Measurements from ENCODE around the gene PTGER2. TPM values are rescaled to one million over a fixed set of nuclear protein-coding genes. Genes with fewer than 3 reads are reported as not detected.

PTGER2 gene
- total RNA-seq, 1 experiment from 2014 or later = not detected

DNA sequence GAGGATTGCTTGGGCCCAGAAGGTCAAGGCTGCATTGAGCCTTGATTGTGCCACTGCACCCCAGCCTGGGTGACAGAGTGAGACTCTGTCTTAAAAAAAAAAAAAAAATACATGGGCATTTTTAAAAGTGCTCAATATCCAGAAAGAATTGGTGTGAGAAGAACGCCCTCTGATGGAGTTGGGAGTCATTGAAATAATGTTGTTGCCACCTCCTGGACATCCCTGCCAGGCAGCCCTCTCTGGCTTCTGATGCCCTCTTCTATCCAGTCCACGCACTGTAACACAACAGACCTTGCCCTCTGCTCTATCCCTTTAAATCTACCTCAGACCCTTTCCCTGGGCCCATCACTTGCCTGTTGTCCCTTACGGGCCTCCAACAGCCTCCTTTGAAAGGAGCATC lies 41.7 kb upstream of the PTGER2 start:
- Histone ChIP-seq H3K4me1 (ENCODE audit: insufficient read depth, low read length, poor library complexity, severe bottlenecking) (no peaks in the 10 kb centered on the region), H3K36me3 (ENCODE audit: insufficient read depth, low read length, poor library complexity, severe bottlenecking) (no peaks in the 10 kb centered on the region), H3K27me3 (replicated peaks; ENCODE audit: insufficient read depth, low read depth, low read length, poor library complexity) (peaks cover 76% of the 10 kb centered on the region), H3K4me3 (ENCODE audit: low read depth, low read length, poor library complexity, severe bottlenecking) (no peak overlapping the region), H3K9me3 (ENCODE audit: low read depth, low read length, poor library complexity, severe bottlenecking) (no peaks in the 10 kb centered on the region), H3K27ac (ENCODE audit: low read depth, low read length, poor library complexity, severe bottlenecking) (no peak overlapping the region)
- no TSS peak for BruUV-seq (replicated peaks)
- peak; percentile 50 for DNase-seq (ENCODE audit: low spot score)
- POLR2A ChIA-PET (ENCODE audit: low non-redundant PET) = no interaction called here
- CTCF ChIA-PET = no interaction called here
- TF ChIP-seq, protein P1, sequence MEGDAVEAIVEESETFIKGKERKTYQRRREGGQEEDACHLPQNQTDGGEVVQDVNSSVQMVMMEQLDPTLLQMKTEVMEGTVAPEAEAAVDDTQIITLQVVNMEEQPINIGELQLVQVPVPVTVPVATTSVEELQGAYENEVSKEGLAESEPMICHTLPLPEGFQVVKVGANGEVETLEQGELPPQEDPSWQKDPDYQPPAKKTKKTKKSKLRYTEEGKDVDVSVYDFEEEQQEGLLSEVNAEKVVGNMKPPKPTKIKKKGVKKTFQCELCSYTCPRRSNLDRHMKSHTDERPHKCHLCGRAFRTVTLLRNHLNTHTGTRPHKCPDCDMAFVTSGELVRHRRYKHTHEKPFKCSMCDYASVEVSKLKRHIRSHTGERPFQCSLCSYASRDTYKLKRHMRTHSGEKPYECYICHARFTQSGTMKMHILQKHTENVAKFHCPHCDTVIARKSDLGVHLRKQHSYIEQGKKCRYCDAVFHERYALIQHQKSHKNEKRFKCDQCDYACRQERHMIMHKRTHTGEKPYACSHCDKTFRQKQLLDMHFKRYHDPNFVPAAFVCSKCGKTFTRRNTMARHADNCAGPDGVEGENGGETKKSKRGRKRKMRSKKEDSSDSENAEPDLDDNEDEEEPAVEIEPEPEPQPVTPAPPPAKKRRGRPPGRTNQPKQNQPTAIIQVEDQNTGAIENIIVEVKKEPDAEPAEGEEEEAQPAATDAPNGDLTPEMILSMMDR (conservative IDR thresholded peaks at IDR 0.05; ENCODE audit: low read depth, low read length) = peak; percentile 46; the same call in 1 of the 2 replicates
- no peak for TF ChIP-seq EZH2 (IDR thresholded peaks at IDR 0.05; ENCODE audit: borderline replicate concordance, low read depth, low read length, poor library complexity, severe bottlenecking)
- intact Hi-C loops (cut with micrococcal nuclease; ENCODE audit: unreplicated experiment) = loop anchor here (10.0 kb wide), 1 partner anchor 278 kb away; no protein-coding TSS in a partner anchor

DNA sequence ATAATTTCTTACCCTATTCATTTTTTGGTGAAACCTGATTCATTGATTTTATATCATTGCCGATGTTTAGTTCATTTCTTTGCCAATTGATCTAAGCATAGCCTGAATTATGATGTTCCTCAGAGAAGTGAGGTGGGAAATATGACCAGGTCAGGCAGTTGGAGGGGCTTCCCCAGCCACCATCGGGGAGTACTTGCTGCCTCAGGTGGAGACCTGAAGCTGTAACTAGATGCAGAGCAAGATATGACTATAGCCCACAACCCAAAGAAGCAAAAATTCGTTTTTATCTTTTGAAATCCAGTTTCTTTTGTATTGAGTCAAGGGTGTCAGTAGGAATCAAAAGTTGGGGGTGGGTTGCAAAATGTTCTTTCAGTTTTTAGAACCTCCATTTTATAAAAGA lies 38.7 kb upstream of the PTGER2 start:
- no TSS peak for BruUV-seq (replicated peaks)
- intact Hi-C loops (cut with micrococcal nuclease; ENCODE audit: unreplicated experiment) = loop anchor here (10.0 kb wide), 1 partner anchor 281 kb away; no protein-coding TSS in a partner anchor
- CTCF ChIA-PET = no interaction called here
- Histone ChIP-seq H3K4me1 (ENCODE audit: insufficient read depth, low read length, poor library complexity, severe bottlenecking) (no peaks in the 10 kb centered on the region), H3K4me3 (ENCODE audit: low read depth, low read length, poor library complexity, severe bottlenecking) (no peak overlapping the region), H3K36me3 (ENCODE audit: insufficient read depth, low read length, poor library complexity, severe bottlenecking) (no peaks in the 10 kb centered on the region), H3K27me3 (replicated peaks; ENCODE audit: insufficient read depth, low read depth, low read length, poor library complexity) (peaks cover 48% of the 10 kb centered on the region), H3K27ac (ENCODE audit: low read depth, low read length, poor library complexity, severe bottlenecking) (no peak overlapping the region), H3K9me3 (ENCODE audit: low read depth, low read length, poor library complexity, severe bottlenecking) (no peaks in the 10 kb centered on the region)
- POLR2A ChIA-PET (ENCODE audit: low non-redundant PET) = no interaction called here
- TF ChIP-seq, protein P1 (conservative IDR thresholded peaks at IDR 0.05; ENCODE audit: low read depth, low read length) = no peak
- no peak for TF ChIP-seq EZH2 (IDR thresholded peaks at IDR 0.05; ENCODE audit: borderline replicate concordance, low read depth, low read length, poor library complexity, severe bottlenecking)
- DNase-seq (ENCODE audit: low spot score) = no peak

DNA sequence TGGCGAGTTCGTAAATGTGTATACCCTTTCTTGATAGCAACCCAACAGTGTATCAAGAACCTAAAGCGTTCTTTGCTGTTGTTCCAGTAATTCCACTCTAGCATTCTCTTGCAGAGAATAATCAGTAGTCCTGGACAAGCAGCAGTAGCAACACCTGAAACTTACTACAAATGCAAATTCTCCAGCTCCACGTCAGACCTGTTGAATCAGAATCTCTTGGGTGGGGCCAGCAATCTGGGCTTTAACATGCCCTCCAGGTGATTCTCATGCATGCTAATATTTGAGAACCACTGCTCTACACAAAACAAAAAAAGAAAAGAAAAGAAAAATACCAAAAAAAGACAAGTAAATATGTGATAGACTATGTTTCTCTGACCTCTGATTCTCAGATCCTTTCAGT lies 36.6 kb upstream of the PTGER2 start:
- Histone ChIP-seq H3K9me3 (ENCODE audit: low read depth, low read length, poor library complexity, severe bottlenecking) (no peaks in the 10 kb centered on the region), H3K27ac (ENCODE audit: low read depth, low read length, poor library complexity, severe bottlenecking) (no peak overlapping the region), H3K36me3 (ENCODE audit: insufficient read depth, low read length, poor library complexity, severe bottlenecking) (no peaks in the 10 kb centered on the region), H3K4me1 (ENCODE audit: insufficient read depth, low read length, poor library complexity, severe bottlenecking) (no peaks in the 10 kb centered on the region), H3K27me3 (replicated peaks; ENCODE audit: insufficient read depth, low read depth, low read length, poor library complexity) (peaks cover 33% of the 10 kb centered on the region), H3K4me3 (ENCODE audit: low read depth, low read length, poor library complexity, severe bottlenecking) (no peak overlapping the region)
- DNase-seq (ENCODE audit: low spot score) = no peak
- POLR2A ChIA-PET (ENCODE audit: low non-redundant PET) = no interaction called here
- CTCF ChIA-PET = no interaction called here
- no peak for TF ChIP-seq EZH2 (IDR thresholded peaks at IDR 0.05; ENCODE audit: borderline replicate concordance, low read depth, low read length, poor library complexity, severe bottlenecking)
- TF ChIP-seq, protein P1 (conservative IDR thresholded peaks at IDR 0.05; ENCODE audit: low read depth, low read length) = no peak
- BruUV-seq (replicated peaks) = no TSS peak
- intact Hi-C loops (cut with micrococcal nuclease; ENCODE audit: unreplicated experiment) = loop anchor here (10.0 kb wide), 1 partner anchor 283 kb away; no protein-coding TSS in a partner anchor

Measured in A673 (cell line).